DMS 273 (cell line): ENCODE results near the gene RAD54L2.
"Not testable (repeated sequence)": the region's sequence is repeated elsewhere in the genome, so short reads cannot be mapped to it uniquely, and the experiment has no call there.

ENCODE experiments used
- DNase-seq: peaks from one replicate; lab custom pipeline; 2025; ENCODE audit not compliant: unreplicated experiment; lab: John Stamatoyannopoulos, UW

RAD54L2 gene

DNA sequence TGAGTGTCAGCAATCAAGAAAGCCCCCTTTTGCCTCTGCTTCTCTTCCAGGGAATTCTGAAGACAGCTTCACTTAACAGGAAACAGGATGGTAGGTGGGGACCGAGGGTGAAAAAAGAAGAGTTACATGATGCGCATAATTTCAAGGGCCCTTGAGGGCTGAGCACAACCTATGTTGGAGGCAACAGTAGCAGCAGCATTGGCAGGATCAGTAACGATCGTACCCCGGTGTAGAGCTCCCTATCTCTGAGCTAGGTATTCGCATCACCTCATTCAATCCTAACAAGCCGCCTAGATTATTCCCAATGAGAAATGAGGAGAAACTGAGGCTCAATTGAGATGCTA, 432 bp upstream of the RAD54L2 start:
- DNase-seq: peak; percentile 51

DNA sequence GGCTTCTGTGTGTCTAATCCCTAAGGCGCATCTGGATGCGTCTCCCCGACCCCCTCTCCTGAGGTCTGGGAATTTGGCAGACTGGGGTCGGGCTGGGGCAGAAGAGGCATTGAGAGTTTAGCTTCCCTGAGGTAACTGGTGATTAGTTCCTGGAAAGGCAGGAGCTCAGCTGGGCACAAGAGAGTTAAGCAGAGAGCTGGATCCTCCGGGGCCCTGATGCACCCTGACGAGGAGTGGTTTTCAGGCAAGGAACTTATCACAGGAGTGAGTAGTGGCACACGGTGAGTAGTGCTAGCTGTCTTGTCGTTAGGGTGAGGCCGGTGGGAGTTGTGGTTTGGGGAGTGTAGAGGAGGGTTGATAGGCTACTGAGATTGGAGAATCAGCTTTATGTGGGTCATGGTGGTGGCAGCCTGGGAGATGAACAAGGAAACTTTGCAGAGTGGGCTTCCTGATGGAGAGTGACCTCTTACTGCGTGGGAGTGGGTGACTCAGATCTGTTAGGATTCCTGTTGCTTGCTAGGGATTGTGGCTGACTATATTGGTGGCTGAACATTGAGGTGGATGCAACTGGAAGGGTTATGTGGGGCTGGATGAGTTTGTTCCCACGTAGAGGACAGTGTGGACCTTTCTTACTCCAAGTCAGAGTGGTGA, 897 bp downstream of the RAD54L2 start:
- peak; percentile 43 for DNase-seq

DNA sequence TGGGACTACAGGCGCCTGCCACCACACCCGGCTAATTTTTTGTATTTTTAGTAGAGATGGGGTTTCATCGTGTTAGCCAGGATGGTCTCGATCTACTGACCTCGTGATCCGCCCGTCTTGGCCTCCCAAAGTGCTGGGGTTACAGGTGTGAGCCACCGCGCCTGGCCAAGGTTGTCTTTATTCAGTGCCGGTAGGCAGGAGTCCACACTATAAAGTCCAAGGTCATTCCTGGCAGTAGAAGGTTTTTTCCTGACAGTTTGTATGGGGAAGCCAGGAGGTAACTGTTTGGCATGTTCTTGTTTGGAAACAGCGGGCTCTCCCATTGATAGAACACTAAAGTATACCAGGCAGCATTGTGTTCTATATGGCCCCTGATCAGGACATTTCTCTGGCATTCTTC, 4.1 kb downstream of the RAD54L2 start:
- not testable (repeated sequence) for DNase-seq

DNA sequence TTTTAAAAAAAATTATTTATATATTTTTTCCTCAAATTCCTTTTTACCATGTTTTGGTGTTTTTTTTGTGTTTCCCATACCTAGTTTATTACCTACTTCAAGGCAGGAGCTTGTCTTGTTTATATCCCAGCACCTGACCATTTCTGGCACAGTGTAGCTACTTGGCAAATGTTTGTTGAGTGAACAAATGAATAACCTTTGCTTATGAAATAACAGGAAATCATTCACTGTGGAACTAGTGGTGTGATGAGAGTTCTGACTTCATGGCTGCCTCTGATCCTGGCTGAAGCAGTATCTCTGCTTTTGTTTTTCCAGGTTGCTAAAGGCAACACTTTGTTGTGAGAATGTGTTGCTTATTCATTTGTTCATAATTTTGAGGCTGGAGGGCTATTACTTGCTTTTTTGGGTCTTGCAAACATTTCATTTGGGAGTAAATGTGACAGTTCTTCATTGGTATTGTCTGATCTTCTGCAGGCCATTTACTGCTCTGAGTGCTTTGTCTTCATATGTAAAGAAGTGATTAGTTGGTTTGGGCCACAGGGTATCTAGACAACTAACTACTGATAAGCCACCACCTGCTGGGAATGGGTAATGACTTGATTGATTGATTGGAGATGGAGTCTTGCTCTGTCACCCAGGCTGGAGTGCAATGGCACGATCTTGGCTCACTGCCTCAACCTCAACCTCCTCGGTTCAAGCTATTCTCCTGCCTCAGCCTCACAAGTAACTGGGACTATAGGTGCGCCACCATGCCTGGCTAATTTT, 5.7 kb downstream of the RAD54L2 start:
- no peak for DNase-seq

DNA sequence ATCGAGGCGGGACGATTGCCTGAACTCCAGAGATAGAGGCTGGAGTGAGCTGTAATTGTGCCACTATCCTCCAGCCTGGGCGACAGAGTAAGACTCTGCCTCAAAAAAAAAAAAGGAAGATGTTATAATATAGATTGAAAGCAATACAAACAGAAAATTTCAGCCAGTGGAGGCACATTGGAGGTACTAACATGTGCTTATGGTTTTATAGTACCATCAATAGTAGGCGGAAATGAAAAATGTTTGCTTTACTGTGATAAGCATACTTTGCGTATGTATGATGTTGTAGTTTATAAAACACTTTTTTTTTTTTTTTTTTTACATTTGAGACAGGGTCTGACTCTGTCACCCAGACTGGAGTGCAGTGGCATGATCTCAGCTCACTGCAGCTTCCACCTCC, 8.8 kb downstream of the RAD54L2 start:
- DNase-seq: no peak

DNA sequence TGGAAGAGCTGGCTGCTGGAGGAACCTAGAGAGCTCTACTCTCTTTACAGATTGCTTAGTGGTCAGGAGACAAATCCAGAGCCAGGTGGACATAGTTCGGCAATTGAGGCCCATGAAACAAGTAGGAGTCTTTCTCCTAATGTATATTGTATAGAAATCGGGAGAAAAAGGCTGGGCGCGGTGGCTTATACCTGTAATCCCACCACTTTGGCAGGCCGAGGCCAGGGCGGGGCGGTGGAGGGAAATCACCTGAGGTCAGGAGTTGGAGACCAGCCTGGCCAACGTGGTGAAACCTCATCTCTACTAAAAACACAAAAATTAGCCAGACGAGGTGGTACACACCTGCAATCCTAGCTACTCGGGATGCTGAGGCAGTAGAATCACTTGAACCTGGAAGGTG, 10.8 kb downstream of the RAD54L2 start:
- no peak for DNase-seq

DNA sequence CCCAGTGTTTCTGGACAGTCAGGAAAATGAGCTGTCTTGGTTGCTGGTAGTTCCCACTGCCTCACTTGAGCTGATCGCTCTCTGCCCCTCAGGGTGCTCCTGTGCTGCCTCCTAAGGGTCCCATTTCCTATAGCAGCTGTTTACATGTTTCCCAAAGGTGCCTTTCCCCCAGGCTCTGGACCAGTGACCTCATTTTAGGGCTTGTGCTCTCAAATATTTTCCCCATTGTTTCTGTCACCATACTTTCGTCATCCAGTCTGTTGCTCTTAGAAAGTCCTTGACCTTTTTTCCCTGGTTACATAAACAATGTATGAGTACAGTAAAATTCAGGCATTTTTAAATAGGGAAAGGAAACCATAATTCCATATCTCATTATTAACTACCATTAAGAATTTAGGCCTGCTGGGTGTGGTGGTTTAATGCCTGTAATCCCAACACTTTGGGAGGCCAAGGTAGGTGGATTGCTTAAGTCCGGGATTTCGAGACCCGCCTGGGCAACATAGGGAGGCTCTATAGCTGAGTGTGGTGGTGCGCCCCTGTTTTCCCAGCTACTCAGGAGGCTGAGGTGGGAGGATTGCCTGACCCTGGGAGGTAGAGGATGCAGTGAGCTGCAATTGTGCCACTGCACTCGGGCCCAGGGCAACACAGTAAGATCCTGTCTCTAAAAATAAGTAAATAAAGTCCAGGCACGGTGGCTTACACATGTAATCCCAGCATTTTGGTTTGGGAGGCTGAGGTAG, 11.7 kb downstream of the RAD54L2 start:
- DNase-seq: no peak

DNA sequence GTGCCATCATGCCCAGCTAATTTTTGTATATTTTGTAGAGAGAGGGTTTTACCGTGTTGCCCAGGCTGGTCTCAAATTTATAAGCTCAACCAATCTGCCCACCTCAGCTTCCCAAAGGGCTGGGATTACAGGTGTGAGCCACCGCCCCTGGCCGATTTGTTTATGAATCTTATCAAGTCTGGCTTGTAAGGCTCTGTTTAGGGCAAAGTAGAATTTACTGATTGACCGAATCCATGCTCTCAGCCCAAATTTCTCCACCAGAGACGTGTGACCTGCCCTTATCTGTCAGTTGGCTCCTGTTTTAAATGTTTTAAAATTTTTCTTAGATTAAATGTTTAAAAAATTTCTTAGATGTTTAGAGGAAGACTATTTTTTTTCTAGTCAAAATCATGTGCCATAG, 19.5 kb downstream of the RAD54L2 start:
- DNase-seq: no peak

DNA sequence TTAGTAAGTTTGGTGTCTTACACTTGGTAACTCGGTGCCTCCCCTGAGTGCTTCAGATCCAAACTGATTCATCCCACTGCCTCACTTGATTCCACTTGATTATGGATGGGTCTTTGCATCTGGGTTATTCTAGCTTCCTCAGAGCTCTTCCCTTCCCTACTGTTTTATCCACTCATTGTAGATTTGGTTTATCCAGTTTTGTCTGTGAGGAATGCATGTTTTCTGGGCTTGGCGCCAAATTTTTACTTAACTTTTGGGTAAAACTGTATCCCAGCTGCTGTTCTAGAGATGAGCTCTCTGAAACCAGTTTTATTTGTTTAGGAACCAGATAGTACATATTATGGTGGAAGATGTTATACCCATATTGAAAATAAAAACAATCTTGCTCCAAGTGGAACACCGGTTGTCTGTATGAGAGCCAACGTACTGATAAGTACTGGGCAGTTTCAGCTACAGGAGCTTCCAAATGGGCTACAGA, 20.9 kb downstream of the RAD54L2 start:
- peak; percentile 40 for DNase-seq

DNA sequence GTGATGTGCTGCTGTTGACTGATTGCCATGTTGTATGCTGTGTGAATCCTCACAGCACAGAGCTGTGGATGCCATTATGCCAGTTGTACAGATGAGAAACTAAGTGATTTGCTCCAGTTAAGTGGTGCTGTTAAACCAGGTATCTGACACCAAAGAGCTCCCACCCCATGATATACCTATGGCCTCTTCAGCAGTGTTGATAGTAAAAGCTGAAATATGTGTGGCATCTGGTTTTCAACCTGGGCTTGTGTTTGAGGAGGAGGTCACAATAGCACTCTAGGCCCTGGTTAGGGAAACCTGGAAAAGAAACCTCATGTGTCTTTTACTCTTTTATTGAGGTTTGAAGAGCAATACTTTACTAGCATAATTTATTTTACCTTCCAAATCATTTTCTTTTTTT, 21.4 kb downstream of the RAD54L2 start:
- no peak for DNase-seq

DNA sequence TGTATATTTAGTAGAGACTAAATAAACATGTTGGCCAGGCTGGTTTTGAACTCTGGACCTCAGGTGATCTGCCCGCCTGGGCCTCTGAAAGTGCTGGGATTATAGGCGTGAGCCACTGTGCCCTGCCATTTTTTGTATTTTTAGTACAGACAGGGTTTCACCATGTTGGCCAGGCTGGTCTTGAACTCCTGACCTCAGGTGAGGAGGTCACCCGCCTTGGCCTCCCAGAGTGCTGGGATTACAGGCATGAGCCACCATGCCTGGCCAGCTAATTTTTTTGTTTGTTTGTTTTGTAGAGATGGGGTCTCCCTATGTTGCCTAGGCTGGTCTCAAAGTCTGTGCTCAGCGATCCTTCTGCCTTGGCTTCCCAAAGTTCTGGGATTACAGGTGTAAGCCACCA, 23.9 kb downstream of the RAD54L2 start:
- not testable (repeated sequence) for DNase-seq

DNA sequence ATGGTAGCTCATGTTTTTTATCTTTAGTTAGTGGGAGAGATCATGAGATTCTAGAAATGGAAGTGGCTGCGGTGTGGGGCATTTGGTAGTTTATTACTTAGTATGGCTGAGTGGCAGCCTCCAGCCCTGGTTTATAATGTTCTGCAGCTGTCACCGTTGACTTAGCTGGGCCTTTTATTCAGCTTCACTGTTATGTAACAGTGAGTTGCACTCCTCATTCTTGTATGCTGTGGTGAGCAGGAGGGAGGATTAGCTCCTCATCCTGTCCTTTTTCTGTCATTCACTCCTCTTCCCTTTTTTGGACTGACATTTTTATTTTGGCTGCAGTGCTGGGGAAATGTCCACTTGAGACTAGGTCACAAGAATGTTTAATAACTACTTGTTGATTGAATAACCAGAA, 29.5 kb downstream of the RAD54L2 start:
- peak; percentile 61 for DNase-seq

DNA sequence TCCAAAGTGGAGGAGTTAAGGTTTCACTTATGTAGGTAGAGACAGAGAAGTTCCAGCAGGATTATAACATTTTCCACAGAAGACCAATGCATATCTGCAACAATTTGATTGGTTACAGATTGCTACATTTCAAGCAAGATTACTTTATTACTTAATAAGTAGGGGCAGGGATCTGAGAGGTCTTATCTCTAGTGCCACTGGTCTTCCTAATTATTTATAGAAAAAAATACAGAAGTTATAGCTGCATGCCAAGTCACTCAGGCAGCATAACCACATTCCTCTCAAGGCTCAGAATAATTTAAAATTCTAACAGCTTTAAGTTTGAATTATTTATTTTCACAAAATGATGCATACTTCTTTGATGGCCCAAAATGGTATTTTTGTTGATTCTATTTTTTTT, 30.5 kb downstream of the RAD54L2 start:
- no peak for DNase-seq

DNA sequence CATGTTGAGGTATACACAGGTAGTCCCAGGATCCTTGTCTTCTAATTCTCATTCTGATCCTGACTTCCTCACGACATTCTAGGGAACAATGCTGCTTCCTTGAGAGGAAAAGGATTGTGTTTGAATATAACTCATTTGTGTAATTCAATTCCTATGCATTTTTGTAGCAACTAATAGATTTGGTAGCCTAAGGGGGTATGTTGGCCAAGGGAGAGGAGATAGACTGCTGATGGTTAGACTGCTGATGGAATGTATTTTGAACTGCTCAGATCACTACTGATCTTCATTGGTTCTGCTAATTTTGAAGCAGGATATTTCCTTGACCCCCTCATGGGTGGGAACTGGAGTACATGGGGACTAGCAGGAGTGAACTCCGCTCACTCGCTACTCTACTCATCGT, 39.7 kb downstream of the RAD54L2 start:
- DNase-seq: no peak

DNA sequence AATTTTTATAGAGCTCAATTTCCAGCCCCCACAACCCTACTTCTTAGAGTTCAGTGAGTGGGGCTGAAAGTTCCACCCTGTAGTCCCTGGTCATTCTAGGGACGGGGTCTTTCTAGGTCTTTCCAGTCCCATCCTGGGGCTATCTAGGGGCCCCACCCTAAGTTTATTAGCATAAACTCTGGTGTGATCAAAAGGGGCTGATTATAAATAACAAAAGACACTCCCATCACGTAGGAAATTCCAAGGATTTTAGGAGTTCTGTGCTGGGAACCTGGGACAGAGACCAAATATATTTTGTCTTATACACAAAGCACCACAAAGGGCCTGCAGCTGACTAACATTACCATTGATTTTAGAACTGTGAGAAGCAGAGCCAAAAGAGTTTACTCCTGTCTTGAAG, 41.9 kb downstream of the RAD54L2 start:
- DNase-seq: no peak

DNA sequence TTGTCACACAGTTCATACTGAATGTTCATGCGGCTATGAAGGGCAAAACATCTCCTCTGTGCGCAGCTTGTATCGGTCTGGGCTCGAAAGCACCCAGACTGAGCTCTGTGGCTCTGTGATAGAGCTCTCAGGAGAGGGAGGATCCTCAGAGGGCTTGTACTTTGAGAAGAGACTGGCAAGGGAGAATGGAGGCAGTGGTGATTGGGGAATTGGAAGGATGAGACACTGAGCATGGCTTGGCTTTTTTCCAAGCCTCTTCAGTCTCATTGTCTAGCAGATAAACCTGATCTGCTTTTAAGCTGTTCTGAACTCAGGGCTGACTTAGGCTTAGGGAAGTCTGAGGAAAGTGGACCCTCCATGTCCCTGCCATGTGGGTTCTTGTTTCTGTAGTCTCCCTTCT, 43.0 kb downstream of the RAD54L2 start:
- peak; percentile 12 for DNase-seq

DNA sequence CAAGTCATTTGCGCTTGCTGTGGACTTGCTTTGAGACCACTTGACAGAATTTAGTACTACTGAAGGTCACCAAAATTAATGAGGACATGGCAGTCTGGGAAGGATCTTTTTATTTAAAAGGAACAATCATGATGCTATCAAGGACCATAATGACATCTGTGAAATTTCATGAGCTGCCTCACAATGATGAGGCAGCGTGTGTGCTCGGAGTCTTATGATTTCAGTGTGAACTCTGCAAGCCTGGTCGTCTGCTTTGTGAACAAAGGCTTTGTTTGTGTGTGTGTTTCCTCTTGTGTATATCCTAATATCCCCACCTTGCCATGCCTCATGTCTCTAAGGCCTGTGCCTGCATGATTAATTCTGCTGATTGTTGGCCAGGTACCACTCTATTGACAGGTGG, 46.7 kb downstream of the RAD54L2 start:
- DNase-seq: no peak

DNA sequence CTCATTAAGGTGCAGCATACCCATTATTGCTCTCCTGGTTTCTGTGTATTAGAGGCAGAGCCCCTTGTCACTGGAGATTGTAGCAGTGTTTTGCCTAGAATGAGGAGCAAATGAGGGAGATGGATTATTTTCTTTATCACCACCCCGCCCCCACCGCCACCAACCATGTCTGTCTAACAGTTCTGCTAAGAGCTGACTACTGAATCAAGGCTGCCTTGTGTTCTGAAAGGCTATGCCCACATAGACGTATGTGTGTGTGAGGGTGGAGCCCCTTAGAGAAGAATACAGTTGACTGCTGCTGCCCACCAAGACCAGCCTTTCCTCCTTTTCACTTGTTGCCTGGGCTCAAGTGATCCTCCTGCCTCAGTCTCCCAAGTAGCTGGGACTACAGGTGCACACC, 47.4 kb downstream of the RAD54L2 start:
- no peak for DNase-seq
